Left ventricle myocardium superior (tissue), 1 donor: ENCODE results near the gene GABRD. TPM values are rescaled to one million over a fixed set of nuclear protein-coding genes. Genes with fewer than 3 reads are reported as not detected.

Experiments
- total RNA-seq: library from RNA; stranded (reverse); fragmentation: NEBNext Ultra II Directional; extraction: Animal tissue kit (Norgen Biotek cat#: 25700); gene quantifications from one replicate; pipeline ENCODE4 v1.2.1, GENCODE V29; 2021
- donor health status: DM: no; HTN: yes; CAD: no; lungs with severe emphysema.

GABRD gene
- total RNA-seq, 1 donor from 2014 or later: 0.20 TPM

Other genes starting within 250 kb of the GABRD start
- 24.4 TPM for gene NADK, start 240.9 kb upstream of the GABRD start, total RNA-seq
- gene GNB1, start 128.3 kb upstream of the GABRD start, total RNA-seq: 172 TPM
- gene CALML6, start 104.1 kb upstream of the GABRD start, total RNA-seq: not detected
- gene TMEM52, start 100.1 kb upstream of the GABRD start, total RNA-seq: 1.7 TPM
- not detected for gene CFAP74, start 15.6 kb upstream of the GABRD start, total RNA-seq
- 20.8 TPM for gene PRKCZ, start 31.1 kb downstream of the GABRD start, total RNA-seq
- 38.4 TPM for gene FAAP20, start 175.4 kb downstream of the GABRD start, total RNA-seq
- 35.3 TPM for gene SKI, start 209.0 kb downstream of the GABRD start, total RNA-seq